Measurements from ENCODE around the gene ANO6. TPM values are rescaled to one million over a fixed set of nuclear protein-coding genes. Genes with fewer than 3 reads are reported as not detected.

Gene ANO6
- total RNA-seq, 4 donors from 2014 or later: 31.8 to 43.5 (median 34.1) TPM

- no peaks in the 10 kb centered on the region for H3K4me1 ChIP-seq
- no peak overlapping the region for H3K27ac ChIP-seq
- H3K9me3 ChIP-seq: no peaks in the 10 kb centered on the region
- 96% methylated on average over 1 of the region's 1 CpG for WGBS
- no peak overlapping the region for H3K4me3 ChIP-seq
- no peaks in the 10 kb centered on the region for H3K36me3 ChIP-seq
- TF ChIP-seq POLR2A (IDR thresholded peaks at IDR 0.05) (no peak), EP300 (IDR thresholded peaks at IDR 0.05) (no peak), POLR2AphosphoS5 (IDR thresholded peaks at IDR 0.05) (no peak), CTCF (IDR thresholded peaks at IDR 0.05) (no peak)
- no peak for DNase-seq (ENCODE audit: low spot score in 2 of 2)
- no peaks in the 10 kb centered on the region for H3K27me3 ChIP-seq
These were observed 26.0 kb upstream of the ANO6 start for GRCh38 chr12:45189766-45190403.

GRCh38 chr12:45191239-45191638 is 24.7 kb upstream of the ANO6 start:
- Histone ChIP-seq H3K36me3 (no peaks in the 10 kb centered on the region), H3K4me1 (no peaks in the 10 kb centered on the region), H3K27ac (no peak overlapping the region), H3K4me3 (no peak overlapping the region), H3K27me3 (no peaks in the 10 kb centered on the region), H3K9me3 (no peaks in the 10 kb centered on the region)
- TF ChIP-seq POLR2AphosphoS5 (IDR thresholded peaks at IDR 0.05) (no peak), EP300 (IDR thresholded peaks at IDR 0.05) (no peak), CTCF (IDR thresholded peaks at IDR 0.05) (no peak), POLR2A (IDR thresholded peaks at IDR 0.05) (no peak)
- WGBS: 71% methylated on average over 1 of the region's 1 CpG
- DNase-seq (ENCODE audit: low spot score in 2 of 2): no peak

- DNase-seq (ENCODE audit: low spot score in 2 of 2): no peak
- H3K4me3 ChIP-seq: no peak overlapping the region
- TF ChIP-seq CTCF (IDR thresholded peaks at IDR 0.05) (no peak), EP300 (IDR thresholded peaks at IDR 0.05) (no peak), POLR2A (IDR thresholded peaks at IDR 0.05) (no peak), POLR2AphosphoS5 (IDR thresholded peaks at IDR 0.05) (no peak)
- no peak overlapping the region for H3K27ac ChIP-seq
- no peaks in the 10 kb centered on the region for H3K4me1 ChIP-seq
- 73% methylated on average over 4 of the region's 4 CpGs for WGBS
- no peaks in the 10 kb centered on the region for H3K27me3 ChIP-seq
- H3K36me3 ChIP-seq: no peaks in the 10 kb centered on the region
- no peaks in the 10 kb centered on the region for H3K9me3 ChIP-seq
These were observed 23.2 kb upstream of the ANO6 start for GRCh38 chr12:45192707-45193106.

GRCh38 chr12:45200491-45201043 is 15.3 kb upstream of the ANO6 start:
- H3K4me1 ChIP-seq: no peaks in the 10 kb centered on the region
- no peaks in the 10 kb centered on the region for H3K9me3 ChIP-seq
- TF ChIP-seq CTCF (IDR thresholded peaks at IDR 0.05) (no peak), POLR2A (IDR thresholded peaks at IDR 0.05) (no peak), POLR2AphosphoS5 (IDR thresholded peaks at IDR 0.05) (no peak), EP300 (IDR thresholded peaks at IDR 0.05) (no peak)
- no peak overlapping the region for H3K4me3 ChIP-seq
- WGBS: 54% methylated on average over 7 of the region's 7 CpGs
- no peaks in the 10 kb centered on the region for H3K36me3 ChIP-seq
- H3K27me3 ChIP-seq: no peaks in the 10 kb centered on the region
- H3K27ac ChIP-seq: no peak overlapping the region
- no peak for DNase-seq (ENCODE audit: low spot score in 2 of 2)

- Histone ChIP-seq H3K9me3 (no peaks in the 10 kb centered on the region), H3K4me3 (no peak overlapping the region), H3K27ac (no peak overlapping the region), H3K27me3 (no peaks in the 10 kb centered on the region), H3K4me1 (no peaks in the 10 kb centered on the region), H3K36me3 (no peaks in the 10 kb centered on the region)
- DNase-seq (ENCODE audit: low spot score in 2 of 2): no peak
- WGBS: 98% methylated on average over 1 of the region's 1 CpG
- TF ChIP-seq POLR2A (IDR thresholded peaks at IDR 0.05) (no peak), CTCF (IDR thresholded peaks at IDR 0.05) (no peak), POLR2AphosphoS5 (IDR thresholded peaks at IDR 0.05) (no peak), EP300 (IDR thresholded peaks at IDR 0.05) (no peak)
These were observed 12.1 kb upstream of the ANO6 start for GRCh38 chr12:45203767-45204166.
